Daoy (cell line): ENCODE measurements around the gene LLCFC1. TPM values are rescaled to one million over a fixed set of nuclear protein-coding genes. Genes with fewer than 3 reads are reported as not detected.

ENCODE experiments used
- DNase-seq: peaks from one replicate; pipeline ENCODE4 v3.0.0-alpha.2; 2015; ENCODE audit warnings: low read depth
- total RNA-seq: library from RNA; depleted of rRNA; stranded (reverse); fragments of >200 nt; shearing (Covaris generic); gene quantifications from 2 replicates; pipeline ENCODE4 v1.2.3, GENCODE V29; 2014; rRNA removed

Gene LLCFC1
- total RNA-seq: not detected in 2 replicates

GRCh38 chr7:142939226-142939910 lies at the start of gene LLCFC1:
TSS of gene LLCFC1 (plus strand) at chr7:142939484. CDS start at chr7:142939622, 138 bp downstream.
- no peak for DNase-seq

GRCh38 chr7:142889816-142890215 lies 49.5 kb upstream of the LLCFC1 start:
- no peak for DNase-seq

GRCh38 chr7:142890874-142891485 lies 48.3 kb upstream of the LLCFC1 start:
- no peak for DNase-seq

DNA sequence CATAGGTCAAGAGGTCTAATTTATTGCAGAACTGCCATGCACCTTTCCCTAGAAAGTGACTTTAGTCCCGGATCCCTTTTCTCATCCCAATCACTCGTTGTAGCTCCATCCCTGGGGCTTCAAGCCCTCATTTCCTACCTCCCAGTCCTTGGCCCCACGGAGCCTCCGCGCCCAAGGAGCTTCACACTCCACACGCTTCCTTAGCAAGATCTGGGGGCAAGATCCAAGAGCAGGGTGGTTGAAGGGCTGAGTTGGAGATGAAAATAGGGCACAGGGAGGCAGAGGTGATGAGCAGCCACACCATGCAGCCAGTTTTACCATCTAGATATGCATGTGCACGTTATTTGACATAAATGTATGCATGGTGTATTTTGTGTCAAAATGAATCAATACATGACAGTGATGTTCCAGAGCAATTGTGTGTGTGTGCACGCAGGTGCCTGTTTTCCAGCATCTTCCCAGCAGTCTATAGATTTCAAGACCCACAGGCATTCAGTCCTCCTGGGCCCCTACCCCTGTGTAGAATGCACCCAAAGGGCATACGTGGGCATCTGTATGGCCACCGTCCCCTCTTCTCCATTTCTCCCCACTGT lies 47.7 kb upstream of the LLCFC1 start:
- DNase-seq: no peak

- DNase-seq: no peak
Measured at GRCh38 chr7:142892951-142893350, 46.3 kb upstream of the LLCFC1 start.

- DNase-seq: no peak
Measured at GRCh38 chr7:142894112-142894984, 44.9 kb upstream of the LLCFC1 start.

- no peak for DNase-seq
Measured at GRCh38 chr7:142894985-142895593, 44.2 kb upstream of the LLCFC1 start.

DNA sequence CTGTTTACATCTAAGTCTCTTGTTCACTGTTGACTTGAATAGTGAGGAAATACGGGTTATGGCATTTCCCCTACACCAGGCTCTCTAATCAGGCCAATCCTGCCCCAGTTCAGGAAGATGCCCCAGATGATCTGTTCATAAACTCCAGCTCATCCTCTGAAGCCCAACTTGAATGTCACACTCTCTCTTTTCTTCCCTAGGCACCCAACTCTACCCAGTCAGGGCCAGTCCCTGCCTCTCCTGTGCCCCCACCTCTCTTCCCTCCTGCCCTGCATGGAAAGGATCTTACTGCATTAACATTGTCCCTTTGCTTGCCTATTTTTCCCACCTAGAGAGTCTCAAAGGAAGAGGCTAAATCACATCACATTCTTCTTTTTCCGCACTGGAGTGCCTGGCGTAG lies 43.1 kb upstream of the LLCFC1 start:
- DNase-seq: no peak

GRCh38 chr7:142896741-142897379 lies 42.4 kb upstream of the LLCFC1 start:
- no peak for DNase-seq

- DNase-seq: no peak
Measured at GRCh38 chr7:142897691-142898090, 41.6 kb upstream of the LLCFC1 start.

- no peak for DNase-seq
Measured at GRCh38 chr7:142898377-142899170, 40.7 kb upstream of the LLCFC1 start.

GRCh38 chr7:142899661-142900060 lies 39.6 kb upstream of the LLCFC1 start:
- DNase-seq: no peak

- DNase-seq: no peak
Measured at GRCh38 chr7:142901426-142902259, 37.6 kb upstream of the LLCFC1 start.

- no peak for DNase-seq
Measured at GRCh38 chr7:142904128-142904527, 35.2 kb upstream of the LLCFC1 start.

DNA sequence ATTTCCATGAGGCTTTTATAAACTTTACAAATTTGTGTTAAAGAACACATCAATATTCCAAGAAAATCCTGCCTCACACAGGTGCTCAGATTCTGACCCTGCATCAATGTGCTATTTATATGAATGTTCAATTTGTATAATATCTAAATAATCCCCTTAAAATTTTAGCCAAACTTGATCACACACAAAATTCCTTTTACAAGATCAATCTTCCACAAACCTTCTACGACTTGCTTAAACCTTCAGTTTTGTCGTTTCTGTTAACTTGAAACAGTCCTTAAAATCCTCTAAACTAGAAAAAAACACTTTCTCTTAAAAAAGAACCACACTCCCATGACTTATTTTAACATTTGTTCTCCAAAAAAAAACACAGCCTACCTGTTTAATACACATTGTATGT lies 33.5 kb upstream of the LLCFC1 start:
- DNase-seq: no peak

- no peak for DNase-seq
Measured at GRCh38 chr7:142906643-142907042, 32.6 kb upstream of the LLCFC1 start.

DNA sequence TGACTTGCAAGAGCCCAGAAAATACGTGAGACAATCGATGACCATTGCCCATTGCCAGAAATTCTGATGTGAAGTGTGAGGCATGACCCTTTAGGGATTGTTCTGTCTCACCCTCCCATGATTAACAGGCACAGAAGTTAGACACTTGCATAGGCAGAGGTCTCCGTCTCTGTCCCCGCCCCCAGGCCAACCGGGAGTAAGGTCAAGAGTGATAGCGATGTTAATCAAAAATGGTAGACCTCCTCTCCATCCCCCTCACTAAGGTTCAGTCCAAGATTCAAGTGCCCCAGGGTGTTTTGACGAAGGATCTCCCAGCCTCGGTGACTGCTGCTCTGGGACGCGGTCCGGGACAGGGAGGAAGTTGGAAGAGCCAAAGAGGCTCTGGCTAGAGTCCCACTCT lies 31.0 kb upstream of the LLCFC1 start:
- no peak for DNase-seq

GRCh38 chr7:142908921-142909890 lies 30.1 kb upstream of the LLCFC1 start:
- peak; percentile 53 for DNase-seq
